NCI-H146 treated with DMSO at 0.1 percent for 48 hours (cell line): ENCODE measurements around the gene GOLGA8J.
"Not testable (repeated sequence)": the region's sequence is repeated elsewhere in the genome, so short reads cannot be mapped to it uniquely, and the experiment has no call there.

ENCODE experiments used
- DNase-seq: peaks from one replicate; lab custom pipeline; 2025; ENCODE audit not compliant: unreplicated experiment; lab: John Stamatoyannopoulos, UW

GOLGA8J gene

GRCh38 chr15:30082655-30083054 is at the start of gene GOLGA8J:
Gene GOLGA8J (plus strand): TSS chr15:30082955. CDS start chr15:30083053, 98 bp downstream.
- DNase-seq = not testable (repeated sequence)

- DNase-seq = no peak
These were observed 49.5 kb upstream of the GOLGA8J start for GRCh38 chr15:30033211-30033610.

- no peak for DNase-seq
These were observed 49.0 kb upstream of the GOLGA8J start for GRCh38 chr15:30033763-30034162.

GRCh38 chr15:30036036-30036703 is 46.6 kb upstream of the GOLGA8J start:
- DNase-seq = no peak

GRCh38 chr15:30038667-30039523 is 43.9 kb upstream of the GOLGA8J start:
- DNase-seq = no peak

- no peak for DNase-seq
These were observed 40.9 kb upstream of the GOLGA8J start for GRCh38 chr15:30041868-30042267.

GRCh38 chr15:30042556-30042955 is 40.2 kb upstream of the GOLGA8J start:
- no peak for DNase-seq

GRCh38 chr15:30043211-30043655 is 39.5 kb upstream of the GOLGA8J start:
- no peak for DNase-seq

GRCh38 chr15:30044377-30044776 is 38.4 kb upstream of the GOLGA8J start:
- no peak for DNase-seq

- not testable (repeated sequence) for DNase-seq
These were observed 37.9 kb upstream of the GOLGA8J start for GRCh38 chr15:30044826-30045225.

- DNase-seq = not testable (repeated sequence)
These were observed 37.3 kb upstream of the GOLGA8J start for GRCh38 chr15:30045248-30046041.

- DNase-seq = no peak
These were observed 36.3 kb upstream of the GOLGA8J start for GRCh38 chr15:30046430-30046829.

- no peak for DNase-seq
These were observed 27.2 kb upstream of the GOLGA8J start for GRCh38 chr15:30055604-30056003.

GRCh38 chr15:30056166-30056565 is 26.6 kb upstream of the GOLGA8J start:
- no peak for DNase-seq

- DNase-seq = no peak
These were observed 23.0 kb upstream of the GOLGA8J start for GRCh38 chr15:30059771-30060170.

- no peak for DNase-seq
These were observed 19.9 kb upstream of the GOLGA8J start for GRCh38 chr15:30062881-30063280.

- no peak for DNase-seq
These were observed 18.8 kb upstream of the GOLGA8J start for GRCh38 chr15:30063835-30064546.

GRCh38 chr15:30065025-30065801 is 17.5 kb upstream of the GOLGA8J start:
- DNase-seq = no peak

- DNase-seq = no peak
These were observed 14.4 kb upstream of the GOLGA8J start for GRCh38 chr15:30068326-30068725.

- no peak for DNase-seq
These were observed 10.1 kb upstream of the GOLGA8J start for GRCh38 chr15:30072630-30073029.
